Stimulated activated CD8-positive, alpha-beta memory T cell treated with anti-CD3 and anti-CD28 coated beads, Interleukin-2, amount 100 ng/mL, for 48 hours (primary cell): Measurements from ENCODE around the gene RAB27A.
A peak's percentile ranks its signal among the peaks of the same experiment; 100 is the strongest.

Source experiments
- DNase-seq, 2 donors: peaks; one replicate each; pipeline ENCODE4 v3.0.0-alpha.2; 2020; ENCODE audit warnings: low read depth in 2 of 2

The RAB27A gene

GRCh38 chr15:55226127-55226526 lies 63.5 kb downstream of the RAB27A start:
- DNase-seq = no peak

- DNase-seq = no peak
Measured at GRCh38 chr15:55224892-55225291, 64.7 kb downstream of the RAB27A start.

DNA sequence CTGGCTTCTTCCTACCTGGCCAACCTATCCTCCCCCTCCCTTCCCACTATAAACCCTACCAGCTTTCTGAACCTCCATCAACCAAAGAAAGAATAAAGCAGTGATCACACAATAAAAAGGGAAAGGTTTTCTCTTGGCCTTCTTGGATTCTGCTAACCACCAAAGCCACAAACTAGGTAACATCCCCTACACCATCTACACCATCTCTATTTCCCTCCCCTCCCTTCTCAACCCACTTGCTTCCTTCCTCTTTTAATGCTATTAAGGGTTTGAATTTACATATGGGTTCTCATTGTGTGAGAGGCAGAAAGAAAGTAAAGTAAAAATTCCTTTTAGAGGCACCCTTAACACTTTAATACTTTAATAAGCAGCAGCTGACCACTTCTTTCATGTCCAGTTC lies 67.0 kb downstream of the RAB27A start:
- DNase-seq = no peak

GRCh38 chr15:55221090-55222011 lies 68.3 kb downstream of the RAB27A start:
- DNase-seq = peak in 1 of 2 donors; percentile 32

DNA sequence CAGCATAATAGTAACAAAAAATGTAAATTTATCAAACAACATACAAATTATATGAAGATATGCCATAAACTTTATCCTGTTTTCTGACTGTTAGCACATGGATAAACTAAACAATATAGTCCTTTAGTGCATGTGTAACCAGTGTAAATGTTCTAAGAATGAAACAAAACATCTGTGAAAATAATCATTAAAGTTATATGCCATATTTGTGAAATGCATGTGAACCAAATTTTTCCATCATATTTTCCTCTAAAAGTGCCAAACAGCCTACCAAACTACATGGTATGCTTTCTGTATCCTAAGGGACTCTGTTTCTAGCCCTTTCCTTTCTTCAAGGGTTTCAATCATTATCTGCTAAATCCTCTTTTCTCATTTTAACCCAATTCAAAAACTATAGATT lies 69.0 kb downstream of the RAB27A start:
- no peak for DNase-seq

DNA sequence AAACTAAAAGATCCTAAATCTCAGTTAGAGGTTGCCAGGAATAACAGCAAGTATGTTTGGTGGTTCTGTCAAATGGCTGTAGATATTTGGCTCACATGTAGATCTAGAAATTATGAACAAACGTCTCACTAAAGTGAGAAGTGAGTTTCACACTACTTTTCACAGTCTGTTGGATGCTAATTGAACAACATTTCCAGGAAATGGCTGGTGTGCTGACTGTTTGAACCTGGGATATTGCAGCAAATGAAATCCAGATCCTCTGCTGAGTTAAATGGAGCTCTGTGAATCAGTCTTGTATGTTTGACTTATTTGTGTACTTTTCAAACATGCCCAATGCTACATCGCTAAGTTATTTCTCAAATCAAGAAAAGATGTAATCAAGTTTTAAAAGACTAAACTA lies 71.6 kb downstream of the RAB27A start:
- no peak for DNase-seq

GRCh38 chr15:55204464-55204863 lies 85.1 kb downstream of the RAB27A start:
- no peak for DNase-seq

DNA sequence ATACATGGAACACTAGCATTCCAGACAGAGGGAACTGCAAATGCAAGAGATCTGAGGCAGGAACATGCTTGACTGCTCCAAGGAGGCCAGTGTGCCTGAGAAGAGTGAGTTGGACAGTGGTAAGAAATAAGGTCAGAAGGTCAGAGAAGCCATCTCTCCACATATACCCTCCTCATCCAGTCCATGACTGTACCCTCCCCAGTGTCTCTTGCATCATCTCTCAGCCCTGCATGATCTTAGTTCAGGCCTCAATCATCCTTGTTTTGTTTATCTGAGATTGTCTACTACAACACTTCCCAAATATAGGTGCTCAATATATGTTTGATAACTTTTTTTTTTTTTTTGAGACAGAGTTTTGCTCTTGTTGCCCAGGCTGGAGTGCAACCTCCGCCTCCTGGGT lies 87.4 kb downstream of the RAB27A start:
- DNase-seq = no peak

DNA sequence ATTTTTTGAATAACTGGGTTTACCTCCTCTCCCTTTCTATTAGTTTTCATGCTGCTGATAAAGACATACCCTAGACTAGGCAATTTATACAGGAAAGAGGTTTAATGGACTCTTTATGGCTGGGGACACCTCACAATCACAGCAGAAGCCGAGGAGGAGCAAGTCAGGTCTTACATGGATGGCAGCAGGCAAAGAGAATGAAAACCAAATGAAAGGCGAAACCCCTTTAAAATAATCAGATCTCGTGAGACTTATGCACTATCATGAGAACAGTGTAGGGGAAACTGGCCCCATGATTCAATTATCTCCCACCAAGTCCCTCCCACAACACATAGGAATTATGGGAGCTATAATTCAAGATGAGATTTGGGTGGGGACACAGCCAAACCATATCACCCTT lies 90.9 kb downstream of the RAB27A start:
- DNase-seq = no peak

DNA sequence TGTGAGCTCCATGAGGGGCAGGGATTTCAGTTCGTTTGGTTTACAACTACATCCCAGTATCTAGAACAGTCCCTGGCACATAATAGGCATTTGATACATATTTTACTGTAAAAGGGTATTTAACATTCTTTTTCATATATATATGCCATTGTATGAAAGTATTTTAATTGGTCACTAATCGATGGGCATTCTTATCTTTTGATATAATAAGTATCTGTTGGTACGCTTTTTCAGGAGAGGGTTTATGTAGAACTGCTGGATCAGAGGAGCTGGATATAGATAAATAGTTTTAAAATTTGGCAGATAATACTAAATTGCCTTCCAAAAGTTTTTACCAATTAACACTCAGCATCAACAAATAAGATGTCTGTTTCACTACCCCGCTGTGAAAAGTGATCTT lies 91.9 kb downstream of the RAB27A start:
- no peak for DNase-seq

DNA sequence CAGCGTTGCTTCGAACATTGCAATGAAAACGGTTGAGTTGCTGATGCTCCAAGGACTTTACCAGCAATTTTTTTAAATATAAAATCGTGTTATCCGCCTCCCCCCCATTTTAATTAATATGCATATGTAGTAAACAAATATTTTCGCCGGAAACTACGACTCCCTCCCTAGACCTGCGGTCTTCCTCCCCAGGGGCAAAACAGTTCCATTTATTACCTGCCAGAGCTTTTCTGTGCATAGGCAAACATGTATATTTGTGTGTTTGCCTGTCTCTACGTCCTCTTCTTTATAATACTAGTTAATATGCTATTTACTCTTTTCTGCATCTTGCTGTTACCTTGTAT lies 92.3 kb downstream of the RAB27A start:
- DNase-seq = no peak

GRCh38 chr15:55196458-55197361 lies 92.9 kb downstream of the RAB27A start, which contains the start of gene RSL24D1:
TSS of gene RSL24D1 (minus strand) at chr15:55196941. CDS start at chr15:55196890, 51 bp downstream.
- DNase-seq = peak; percentile 87 to 92

- DNase-seq = no peak
Measured at GRCh38 chr15:55195996-55196395, 93.6 kb downstream of the RAB27A start.

DNA sequence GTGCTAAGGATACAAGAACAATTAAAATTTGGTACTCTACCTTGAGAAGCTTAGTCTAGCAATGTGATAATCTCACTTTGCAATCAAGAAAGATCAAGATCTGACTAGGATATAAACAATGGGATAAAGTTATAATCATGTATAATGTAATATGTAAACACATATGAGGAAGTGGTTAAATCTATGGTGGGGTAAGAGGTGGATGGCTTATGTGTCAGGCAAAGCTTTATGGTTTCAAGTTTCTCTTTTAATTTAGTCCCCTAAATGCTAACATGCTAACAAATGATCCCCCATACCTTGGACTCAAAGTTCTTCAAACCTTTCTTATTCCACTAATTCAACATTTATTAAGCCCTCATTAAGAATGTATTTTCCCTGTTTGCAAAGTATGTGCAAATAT lies 95.4 kb downstream of the RAB27A start:
- DNase-seq = no peak

GRCh38 chr15:55186331-55186730 lies 103.3 kb downstream of the RAB27A start:
- no peak for DNase-seq

GRCh38 chr15:55183679-55184078 lies 105.9 kb downstream of the RAB27A start:
- DNase-seq = no peak

DNA sequence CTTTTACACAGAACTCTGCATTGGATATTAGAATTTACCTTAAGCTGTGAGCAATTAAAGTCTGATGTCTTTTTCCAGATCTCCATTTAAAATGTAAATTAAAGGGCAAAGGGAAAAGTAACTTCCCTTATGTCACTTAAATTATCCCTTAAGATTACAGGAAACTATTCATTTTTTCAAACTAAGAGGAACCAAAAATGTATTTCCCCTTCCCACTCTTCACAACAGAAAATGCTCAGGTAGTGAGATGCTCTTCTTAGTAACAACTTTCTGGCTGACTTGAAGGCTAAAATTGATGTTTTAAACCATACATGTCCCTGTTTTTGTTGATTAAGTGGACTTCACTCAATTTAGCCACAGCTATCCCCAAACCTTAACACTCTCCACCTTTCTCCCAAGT lies 110.5 kb downstream of the RAB27A start:
- no peak for DNase-seq

DNA sequence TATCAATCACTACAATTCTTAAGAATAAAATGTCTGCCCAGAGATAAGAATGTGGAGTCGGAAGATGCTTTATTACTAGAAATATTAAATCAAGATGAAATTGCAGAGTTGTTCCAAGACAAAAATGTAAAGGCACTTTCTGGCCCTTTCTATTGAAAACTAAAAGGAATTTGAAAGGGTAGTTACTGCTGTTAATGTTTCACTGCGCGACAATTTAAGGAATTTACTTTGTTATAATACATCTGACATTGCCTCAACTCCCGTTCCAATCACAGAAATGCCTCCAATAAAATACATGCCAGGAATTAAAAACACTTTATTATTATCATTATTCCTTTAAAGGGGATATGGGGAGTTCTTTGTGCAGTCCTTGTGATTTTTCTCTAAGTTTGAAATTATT lies 119.3 kb downstream of the RAB27A start:
- no peak for DNase-seq

DNA sequence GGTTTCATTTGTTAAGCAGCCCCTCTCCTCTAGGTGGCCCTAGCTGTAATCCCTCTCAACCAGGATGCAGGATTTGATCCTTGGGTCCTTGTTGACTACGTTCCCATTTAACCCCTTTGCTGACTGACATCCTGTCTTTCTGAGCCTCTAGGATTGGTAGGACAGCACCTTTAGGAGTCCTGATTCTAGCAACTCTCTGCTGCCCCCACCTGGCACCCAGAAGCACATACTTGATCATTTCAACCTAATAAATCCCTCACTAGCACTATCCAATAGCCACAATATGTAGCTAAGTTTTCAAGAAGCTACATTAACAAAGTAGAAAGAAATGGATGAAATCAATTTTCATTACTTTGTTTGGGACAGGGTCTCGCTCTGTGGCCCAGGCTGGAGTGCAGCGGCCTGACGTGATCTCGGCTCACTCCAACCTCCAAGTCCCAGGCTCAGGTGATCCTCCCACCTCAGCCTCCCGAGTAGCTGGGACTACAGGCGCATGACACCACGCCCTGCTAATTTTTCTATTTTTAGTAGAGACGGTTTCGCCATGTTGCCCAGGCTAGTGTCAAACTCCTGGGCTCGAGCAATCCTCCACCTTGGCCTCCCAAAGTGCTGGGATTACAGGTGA lies 121.2 kb downstream of the RAB27A start:
- peak; percentile 26 to 27 for DNase-seq

GRCh38 chr15:55164284-55164683 lies 125.3 kb downstream of the RAB27A start:
- DNase-seq = no peak
